Hepatocyte (in vitro differentiated cells): ENCODE data around the gene PLXND1. TPM values are rescaled to one million over a fixed set of nuclear protein-coding genes. Genes with fewer than 3 reads are reported as not detected.

ENCODE experiments used
- DNase-seq: peaks from one replicate; pipeline ENCODE4 v3.0.0-alpha.2; 2016; ENCODE audit warnings: low spot score
- H2AFZ ChIP-seq: fragments of 200-600 bp; sonication (generic); 2 replicates; pipeline ENCODE4 v1.6.0; 2016; ENCODE audit warnings: antibody characterized with exemption, mild to moderate bottlenecking
- H3K27ac ChIP-seq: fragments of 200-600 bp; sonication (generic); 2 replicates; pipeline ENCODE4 v1.5.1; 2016; ENCODE audit warnings: mild to moderate bottlenecking
- H3K27me3 ChIP-seq: fragments of 200-600 bp; sonication (generic); 2 replicates; pipeline ENCODE4 v1.6.1; 2016
- H3K36me3 ChIP-seq: fragments of 200-600 bp; sonication (generic); replicated peaks from 2 replicates; pipeline ENCODE4 v1.5.1; 2016; ENCODE audit warnings: low read depth; ENCODE audit not compliant: insufficient read depth
- H3K4me1 ChIP-seq: fragments of 200-600 bp; sonication (generic); 2 replicates; pipeline ENCODE4 v1.5.1; 2016; ENCODE audit warnings: mild to moderate bottlenecking, moderate library complexity; ENCODE audit not compliant: insufficient read depth
- H3K4me2 ChIP-seq: fragments of 200-600 bp; sonication (generic); 2 replicates; pipeline ENCODE4 v1.6.0; 2016
- H3K4me3 ChIP-seq: fragments of 200-600 bp; sonication (generic); 2 replicates; pipeline ENCODE4 v1.5.1; 2016; ENCODE audit warnings: mild to moderate bottlenecking
- H3K79me2 ChIP-seq: fragments of 200-600 bp; sonication (generic); 2 replicates; pipeline ENCODE4 v1.6.0; 2017; ENCODE audit warnings: mild to moderate bottlenecking
- H3K9me2 ChIP-seq: fragments of 200-600 bp; sonication (generic); replicated peaks from 2 replicates; pipeline ENCODE4 v1.6.0; 2017; ENCODE audit warnings: mild to moderate bottlenecking; ENCODE audit not compliant: insufficient read depth
- H3K9me3 ChIP-seq: fragments of 200-600 bp; sonication (generic); 2 replicates; pipeline ENCODE4 v1.5.1; 2016; ENCODE audit warnings: low read depth, mild to moderate bottlenecking
- H4K20me1 ChIP-seq: fragments of 200-600 bp; sonication (generic); 2 replicates; pipeline ENCODE4 v1.6.0; 2016; ENCODE audit warnings: mild to moderate bottlenecking; ENCODE audit not compliant: insufficient read depth, poor library complexity, severe bottlenecking
- EZH2 ChIP-seq: fragments of 200-600 bp; sonication (generic); IDR thresholded peaks from 2 replicates; pipeline ENCODE4 v1.6.1; 2016; ENCODE audit warnings: antibody characterized with exemption, mild to moderate bottlenecking, borderline replicate concordance
- EZH2phosphoT487 ChIP-seq: fragments of 200-600 bp; sonication (generic); IDR thresholded peaks from one replicate; pipeline ENCODE4 v1.6.1; 2018; ENCODE audit warnings: antibody characterized with exemption, mild to moderate bottlenecking, low read depth, moderate library complexity; ENCODE audit not compliant: unreplicated experiment, severe bottlenecking
- WGBS: methylation state at CpG from one replicate; pipeline ENCODE4 v1.1.6; 2016; ENCODE audit warnings: low lambda C conversion rate; ENCODE audit errors: missing lambda C conversion rate; 5-methylcytosine and 5-hydroxymethylcytosine counted together
- polyA plus RNA-seq: library from polyadenylated mRNA; unstranded; fragments of >200 nt; fragmentation: Nextera tagmentation; extraction: Ambion mirVana; gene quantifications from 2 replicates; pipeline ENCODE4 v1.2.1, GENCODE V29; 2016
- total RNA-seq: library from RNA; depleted of rRNA; stranded (reverse); fragments of >200 nt; gene quantifications from 2 replicates; pipeline ENCODE4 v1.2.3, GENCODE V29; 2014
- TF ChIP-seq, protein P1 (sequence below): fragments of 200-600 bp; sonication (generic); IDR thresholded peaks from 2 replicates; pipeline ENCODE4 v1.5.1; 2016; ENCODE audit warnings: antibody characterized with exemption, mild to moderate bottlenecking; ENCODE audit not compliant: poor library complexity

The PLXND1 gene
- total and polyA plus RNA-seq, 2 experiments from 2014 or later = 36.3 to 45.3 TPM

DNA sequence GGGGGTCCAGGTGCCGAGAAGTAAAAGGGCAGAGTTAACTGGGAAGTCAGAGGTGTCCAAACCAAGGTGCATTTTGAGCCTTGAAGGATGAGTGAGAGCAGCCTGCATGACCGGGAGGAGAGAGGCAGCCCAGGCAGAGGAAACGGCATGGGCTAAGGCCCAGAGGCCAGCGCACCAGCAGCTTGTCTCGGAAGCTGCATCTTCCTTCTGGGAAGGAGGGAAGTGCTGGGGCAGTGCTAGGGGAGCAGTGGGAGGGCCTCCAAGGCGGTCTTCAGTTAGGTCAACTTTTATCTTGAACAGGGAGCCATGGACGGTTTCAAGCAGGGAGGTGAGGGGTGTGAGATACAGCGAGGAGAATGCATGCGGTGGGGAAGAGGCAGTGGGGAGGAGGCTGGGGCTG, 62.5 kb downstream of the PLXND1 start:
- Histone ChIP-seq H3K36me3 (no peaks in the 10 kb centered on the region), H3K27me3 (no peaks in the 10 kb centered on the region)
- WGBS = 86% methylated on average over 8 of the region's 9 CpGs

DNA sequence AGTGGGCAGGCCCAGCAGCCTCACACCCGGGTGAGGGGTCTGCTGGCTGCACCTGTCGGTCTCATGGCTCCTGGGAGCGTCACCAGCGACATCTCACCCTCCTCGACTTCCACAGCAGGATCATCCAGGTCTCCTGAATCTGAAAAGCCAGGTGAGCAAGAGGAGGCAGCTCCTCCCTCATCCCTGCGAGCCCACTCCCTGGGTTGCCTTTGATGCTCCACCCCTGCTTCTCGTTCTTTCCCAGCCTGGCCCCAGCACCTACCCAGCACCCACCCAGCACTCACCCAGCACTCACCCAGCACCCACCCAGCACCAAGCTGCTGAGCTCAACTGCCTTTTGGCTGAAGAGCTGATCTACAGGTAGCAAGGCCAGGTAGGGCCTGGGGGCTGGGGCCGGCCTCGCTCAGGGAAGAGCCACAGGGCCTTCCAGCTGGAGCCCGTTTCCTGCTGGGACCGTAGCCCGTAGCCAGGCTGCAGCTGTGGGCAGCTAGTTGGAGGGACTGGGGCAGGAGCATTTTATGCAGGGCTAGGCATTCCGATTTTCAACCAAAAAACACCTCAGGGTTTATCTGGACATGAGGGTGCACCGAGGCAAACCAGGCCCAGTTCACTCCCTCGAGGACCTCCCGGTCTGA, 63.2 kb downstream of the PLXND1 start, which contains the start of gene H1-8:
H1-8 (plus strand) TSS at position 20 of the 635 bp plus-strand sequence; CDS start at position 64, 44 bp downstream.
- H2AFZ ChIP-seq = no peak within 1 kb of the TSS
- H3K36me3 ChIP-seq = no peaks in the 10 kb centered on the region
- no peak within 1 kb of the TSS for H3K4me3 ChIP-seq
- 85% methylated on average over 16 of the region's 16 CpGs for WGBS
- no peaks in the 10 kb centered on the region for H3K79me2 ChIP-seq
- no peaks in the 10 kb centered on the region for H4K20me1 ChIP-seq
- DNase-seq = no peak
- H3K9me2 ChIP-seq = no peaks in the 10 kb centered on the region
- no peak for TF ChIP-seq EZH2phosphoT487
- TF ChIP-seq, protein P1, sequence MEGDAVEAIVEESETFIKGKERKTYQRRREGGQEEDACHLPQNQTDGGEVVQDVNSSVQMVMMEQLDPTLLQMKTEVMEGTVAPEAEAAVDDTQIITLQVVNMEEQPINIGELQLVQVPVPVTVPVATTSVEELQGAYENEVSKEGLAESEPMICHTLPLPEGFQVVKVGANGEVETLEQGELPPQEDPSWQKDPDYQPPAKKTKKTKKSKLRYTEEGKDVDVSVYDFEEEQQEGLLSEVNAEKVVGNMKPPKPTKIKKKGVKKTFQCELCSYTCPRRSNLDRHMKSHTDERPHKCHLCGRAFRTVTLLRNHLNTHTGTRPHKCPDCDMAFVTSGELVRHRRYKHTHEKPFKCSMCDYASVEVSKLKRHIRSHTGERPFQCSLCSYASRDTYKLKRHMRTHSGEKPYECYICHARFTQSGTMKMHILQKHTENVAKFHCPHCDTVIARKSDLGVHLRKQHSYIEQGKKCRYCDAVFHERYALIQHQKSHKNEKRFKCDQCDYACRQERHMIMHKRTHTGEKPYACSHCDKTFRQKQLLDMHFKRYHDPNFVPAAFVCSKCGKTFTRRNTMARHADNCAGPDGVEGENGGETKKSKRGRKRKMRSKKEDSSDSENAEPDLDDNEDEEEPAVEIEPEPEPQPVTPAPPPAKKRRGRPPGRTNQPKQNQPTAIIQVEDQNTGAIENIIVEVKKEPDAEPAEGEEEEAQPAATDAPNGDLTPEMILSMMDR = no peak
- no peak for TF ChIP-seq EZH2
- peaks cover 10% of the 10 kb centered on the region for H3K4me1 ChIP-seq
- H3K27me3 ChIP-seq = no peaks in the 10 kb centered on the region
- no peaks in the 10 kb centered on the region for H3K9me3 ChIP-seq
- H3K27ac ChIP-seq = no peak within 1 kb of the TSS
- H3K4me2 ChIP-seq = no peak within 1 kb of the TSS

More for the DNA sequence above, 62.5 kb downstream of the PLXND1 start:
- Histone ChIP-seq H3K4me3 (no peak overlapping the region), H3K9me2 (no peaks in the 10 kb centered on the region), H3K9me3 (no peaks in the 10 kb centered on the region), H3K79me2 (no peaks in the 10 kb centered on the region), H3K27ac (no peak overlapping the region), H3K4me1 (peaks cover 6% of the 10 kb centered on the region), H3K4me2 (no peak overlapping the region), H4K20me1 (no peaks in the 10 kb centered on the region), H2AFZ (no peak overlapping the region)
- TF ChIP-seq, protein P1 = no peak
- no peak for TF ChIP-seq EZH2phosphoT487
- no peak for TF ChIP-seq EZH2
- DNase-seq = no peak

DNA sequence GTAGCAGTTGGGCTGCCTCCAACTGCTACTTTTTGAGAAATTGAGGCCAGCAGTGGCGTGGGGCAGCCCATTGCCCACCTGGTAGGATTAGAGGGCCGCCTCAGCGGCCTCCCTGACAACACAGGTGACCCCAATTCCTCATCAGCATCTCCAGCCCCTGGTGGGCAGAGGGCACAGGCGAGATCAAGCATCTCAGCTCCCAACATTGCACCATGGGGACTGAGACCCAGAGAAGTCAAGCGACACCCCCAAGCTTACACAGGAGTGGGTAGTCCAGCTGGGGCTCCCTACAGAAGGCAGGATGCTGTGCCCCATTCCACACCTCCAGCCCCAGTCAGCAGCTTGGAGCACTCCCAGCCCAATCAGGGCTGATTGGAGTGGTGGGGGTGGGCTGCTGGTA, 63.7 kb downstream of the PLXND1 start:
- Histone ChIP-seq H3K27me3 (no peaks in the 10 kb centered on the region), H3K79me2 (no peaks in the 10 kb centered on the region), H3K9me2 (no peaks in the 10 kb centered on the region), H3K36me3 (no peaks in the 10 kb centered on the region), H3K9me3 (no peaks in the 10 kb centered on the region), H4K20me1 (no peaks in the 10 kb centered on the region), H2AFZ (no peak overlapping the region), H3K27ac (no peak overlapping the region), H3K4me1 (peaks cover 10% of the 10 kb centered on the region), H3K4me2 (no peak overlapping the region), H3K4me3 (no peak overlapping the region)
- WGBS = 93% methylated on average over 5 of the region's 5 CpGs
- DNase-seq = no peak
- TF ChIP-seq EZH2phosphoT487 (no peak), EZH2 (no peak)

DNA sequence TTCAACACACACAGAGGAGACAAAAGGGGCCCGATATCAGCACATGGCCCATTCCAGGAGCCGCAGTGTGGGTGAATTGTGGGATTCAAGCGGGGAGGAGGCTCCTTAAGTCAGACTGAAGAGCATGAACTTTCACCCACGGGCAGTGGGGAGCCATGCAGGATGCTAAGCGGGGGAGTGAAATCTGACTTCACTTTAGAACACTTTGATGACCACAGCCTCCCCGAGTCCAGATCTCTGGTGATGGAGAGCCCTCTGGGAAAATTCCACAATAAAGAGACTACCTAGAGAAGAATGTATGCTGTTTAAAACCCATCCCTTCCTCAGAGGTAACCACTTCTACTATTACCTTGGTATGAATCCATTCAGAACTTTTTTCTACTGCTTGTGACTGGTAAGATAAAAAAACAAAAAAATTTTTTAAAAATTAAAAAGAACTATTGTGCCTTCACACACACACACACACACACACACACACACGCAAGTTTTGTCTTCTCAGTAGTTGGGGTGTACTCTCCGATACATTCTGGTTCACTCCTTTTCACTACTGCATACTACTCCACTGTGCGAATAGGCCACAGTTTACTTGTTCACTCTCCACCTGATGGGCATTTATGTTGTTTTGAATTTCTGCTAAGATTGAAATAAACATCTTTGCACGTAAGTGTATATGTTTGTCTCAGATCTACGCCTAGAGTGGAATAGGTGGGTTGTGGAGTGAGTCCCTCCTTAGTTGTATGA, 65.5 kb downstream of the PLXND1 start:
- H3K4me1 ChIP-seq = peaks cover 10% of the 10 kb centered on the region
- no peak for TF ChIP-seq EZH2phosphoT487
- TF ChIP-seq, protein P1 = no peak
- no peak for TF ChIP-seq EZH2
- H3K4me3 ChIP-seq = no peak overlapping the region
- no peaks in the 10 kb centered on the region for H3K27me3 ChIP-seq
- no peak for DNase-seq
- H4K20me1 ChIP-seq = no peaks in the 10 kb centered on the region
- H3K9me3 ChIP-seq = no peaks in the 10 kb centered on the region
- H3K27ac ChIP-seq = no peak overlapping the region
- 90% methylated on average over 11 of the region's 11 CpGs for WGBS
- no peak overlapping the region for H3K4me2 ChIP-seq
- H3K36me3 ChIP-seq = no peaks in the 10 kb centered on the region
- no peaks in the 10 kb centered on the region for H3K79me2 ChIP-seq
- no peak overlapping the region for H2AFZ ChIP-seq
- no peaks in the 10 kb centered on the region for H3K9me2 ChIP-seq
